Neural cell (in vitro differentiated cells): ENCODE data around the gene SIAE. TPM values are rescaled to one million over a fixed set of nuclear protein-coding genes. Genes with fewer than 3 reads are reported as not detected.

Experiments
- H2AFZ ChIP-seq: fragments of 200-600, 300-800 bp; sonication (generic), shearing (Covaris generic); 2 replicates; pipeline ENCODE4 v1.6.0; 2014; ENCODE audit warnings: low read depth, mild to moderate bottlenecking, antibody characterized with exemption, low read length, moderate library complexity
- H3F3A ChIP-seq: fragments of 200-600 bp; shearing (Covaris generic); 2 replicates; pipeline ENCODE4 v1.6.1; 2016; ENCODE audit warnings: mild to moderate bottlenecking, moderate library complexity, mixed read lengths, antibody characterized with exemption, low read length; ENCODE audit not compliant: insufficient read depth, poor library complexity, severe bottlenecking
- H3K27ac ChIP-seq: fragments of 200-600, 300-800 bp; sonication (generic), shearing (Covaris generic); 2 replicates; pipeline ENCODE4 v1.5.1; 2014; ENCODE audit warnings: mild to moderate bottlenecking, low read length, moderate library complexity
- H3K27me3 ChIP-seq: fragments of 300-800, 200-600 bp; sonication (generic), shearing (Covaris generic); 2 replicates; pipeline ENCODE4 v1.6.0; 2014; ENCODE audit warnings: mild to moderate bottlenecking, low read depth, low read length, moderate library complexity; ENCODE audit not compliant: insufficient read depth
- H3K36me3 ChIP-seq: fragments of 300-800, 200-600 bp; sonication (generic), shearing (Covaris generic); 2 replicates; pipeline ENCODE4 v1.5.1; 2014; ENCODE audit warnings: mild to moderate bottlenecking, antibody characterized with exemption, low read length, moderate library complexity; ENCODE audit not compliant: insufficient read depth
- H3K4me2 ChIP-seq: fragments of 300-800, 200-600 bp; sonication (generic), shearing (Covaris generic); 2 replicates; pipeline ENCODE4 v1.6.0; 2014; ENCODE audit warnings: mild to moderate bottlenecking, low read length
- H3K4me3 ChIP-seq: fragments of 300-800, 200-600 bp; sonication (generic), shearing (Covaris generic); 2 replicates; pipeline ENCODE4 v1.5.1; 2014; ENCODE audit warnings: mild to moderate bottlenecking, low read length, moderate library complexity
- H3K79me2 ChIP-seq: fragments of 200-600 bp; shearing (Covaris generic); replicated peaks from 2 replicates; pipeline ENCODE4 v1.6.0; 2014; ENCODE audit warnings: mild to moderate bottlenecking, low read length, moderate library complexity; ENCODE audit not compliant: insufficient read depth
- H3K9ac ChIP-seq: fragments of 300-800, 200-600 bp; sonication (generic), shearing (Covaris generic); 2 replicates; pipeline ENCODE4 v1.6.1; 2016; ENCODE audit warnings: mild to moderate bottlenecking, low read length, mixed read lengths
- H3K9me2 ChIP-seq: fragments of 200-600 bp; shearing (Covaris generic); 2 replicates; pipeline ENCODE4 v1.6.1; 2016; ENCODE audit warnings: mild to moderate bottlenecking, low read length, mixed read lengths; ENCODE audit not compliant: insufficient read depth
- H3K9me3 ChIP-seq: fragments of 200-600, 300-800 bp; sonication (generic), shearing (Covaris generic); 2 replicates; pipeline ENCODE4 v1.6.1; 2016; ENCODE audit warnings: mild to moderate bottlenecking, mixed run types, low read length, moderate library complexity, mixed read lengths
- H4K20me1 ChIP-seq: fragments of 200-600 bp; shearing (Covaris generic); 2 replicates; pipeline ENCODE4 v1.6.1; 2016; ENCODE audit warnings: mild to moderate bottlenecking, mixed run types; ENCODE audit not compliant: insufficient read depth
- CTCF ChIP-seq: fragments of 450-650 bp; IDR thresholded peaks from 2 replicates; pipeline ENCODE4 v1.5.1; 2014; ENCODE audit warnings: antibody characterized with exemption, mild to moderate bottlenecking, moderate library complexity; ENCODE audit not compliant: poor library complexity, severe bottlenecking
- EP300 ChIP-seq: fragments of 450-650 bp; conservative IDR thresholded peaks from 2 replicates; pipeline ENCODE4 v1.6.1; 2014; ENCODE audit warnings: antibody characterized with exemption, mild to moderate bottlenecking, moderate library complexity; ENCODE audit not compliant: poor library complexity, severe bottlenecking
- EZH2 ChIP-seq: fragments of 200-600, 300-800 bp; shearing (Covaris generic), sonication (generic); IDR thresholded peaks from 2 replicates; pipeline ENCODE4 v1.6.1; 2014; ENCODE audit warnings: antibody characterized with exemption, low read length, borderline replicate concordance, mild to moderate bottlenecking; ENCODE audit not compliant: insufficient read depth, poor library complexity, severe bottlenecking
- MXI1 ChIP-seq: fragments of 450-650 bp; conservative IDR thresholded peaks from 2 replicates; pipeline ENCODE4 v1.6.1; 2014; ENCODE audit warnings: antibody characterized with exemption, mild to moderate bottlenecking; ENCODE audit not compliant: poor library complexity, severe bottlenecking
- POLR2AphosphoS5 ChIP-seq: IDR thresholded peaks from 2 replicates; pipeline ENCODE4 v1.6.1; 2012
- RAD21 ChIP-seq: fragments of 450-650 bp; conservative IDR thresholded peaks from 2 replicates; pipeline ENCODE4 v1.6.1; 2014; ENCODE audit warnings: antibody characterized with exemption, mild to moderate bottlenecking, moderate library complexity
- REST ChIP-seq: IDR thresholded peaks from 2 replicates; pipeline ENCODE4 v1.6.1; 2012; ENCODE audit warnings: borderline replicate concordance
- SMC3 ChIP-seq: fragments of 450-650 bp; conservative IDR thresholded peaks from 2 replicates; pipeline ENCODE4 v1.6.1; 2014; ENCODE audit warnings: antibody characterized with exemption, mild to moderate bottlenecking, moderate library complexity; ENCODE audit not compliant: poor library complexity
- TAF1 ChIP-seq: IDR thresholded peaks from 2 replicates; pipeline ENCODE4 v1.6.1; 2012; ENCODE audit warnings: low read depth
- polyA plus RNA-seq: library from polyadenylated mRNA; depleted of rRNA; stranded (reverse); fragments of >200 nt; gene quantifications from 2 replicates; pipeline ENCODE4 v1.2.3, GENCODE V29; 2014

The SIAE gene
- polyA plus RNA-seq, 1 donor from 2014 or later = 4.0 TPM

- Histone ChIP-seq H3K36me3 (no peaks in the 10 kb centered on the region), H3K27ac (no peak overlapping the region), H3K9ac (no peak overlapping the region), H3F3A (no peaks in the 10 kb centered on the region), H3K4me2 (no peak overlapping the region), H3K79me2 (no peaks in the 10 kb centered on the region), H3K27me3 (peaks cover 3% of the 10 kb centered on the region), H2AFZ (no peak overlapping the region), H3K9me3 (no peaks in the 10 kb centered on the region), H3K4me3 (no peak overlapping the region), H4K20me1 (no peaks in the 10 kb centered on the region), H3K9me2 (no peaks in the 10 kb centered on the region)
- TF ChIP-seq MXI1 = no peak
- TF ChIP-seq EZH2 = no peak
- TF ChIP-seq TAF1 = no peak
- no peak for TF ChIP-seq CTCF
- no peak for TF ChIP-seq RAD21
- no peak for TF ChIP-seq EP300
- no peak for TF ChIP-seq REST
- no peak for TF ChIP-seq SMC3
- no peak for TF ChIP-seq POLR2AphosphoS5
Observed at GRCh38 chr11:124678416-124678815, 4.9 kb upstream of the SIAE start.

GRCh38 chr11:124676386-124676785 is 2.8 kb upstream of the SIAE start:
- H3K79me2 ChIP-seq = no peaks in the 10 kb centered on the region
- H3K36me3 ChIP-seq = no peaks in the 10 kb centered on the region
- no peaks in the 10 kb centered on the region for H3K9me2 ChIP-seq
- H3K4me3 ChIP-seq = no peak overlapping the region
- peaks cover 7% of the 10 kb centered on the region for H3K27me3 ChIP-seq
- no peaks in the 10 kb centered on the region for H4K20me1 ChIP-seq
- no peak overlapping the region for H3K4me2 ChIP-seq
- TF ChIP-seq POLR2AphosphoS5 = no peak
- TF ChIP-seq EP300 = no peak
- no peak for TF ChIP-seq TAF1
- no peak for TF ChIP-seq MXI1
- TF ChIP-seq EZH2 = no peak
- no peak for TF ChIP-seq SMC3
- no peak for TF ChIP-seq RAD21
- TF ChIP-seq REST = no peak
- no peak for TF ChIP-seq CTCF
- H3K27ac ChIP-seq = no peak overlapping the region
- no peak overlapping the region for H3K9ac ChIP-seq
- no peaks in the 10 kb centered on the region for H3K9me3 ChIP-seq
- no peaks in the 10 kb centered on the region for H3F3A ChIP-seq
- H2AFZ ChIP-seq = no peak overlapping the region
